HG02763 (cell line): ENCODE results near the gene RPRML.
"Not testable (repeated sequence)": the region's sequence is repeated elsewhere in the genome, so short reads cannot be mapped to it uniquely, and the experiment has no call there.

Experiments
- ATAC-seq: cut with Tn5 transposase; IDR thresholded peaks from one replicate; pipeline ENCODE4 v1.9.1; 2021; ENCODE audit warnings: mild to moderate bottlenecking, moderate library complexity; ENCODE audit not compliant: unreplicated experiment

Gene RPRML

DNA sequence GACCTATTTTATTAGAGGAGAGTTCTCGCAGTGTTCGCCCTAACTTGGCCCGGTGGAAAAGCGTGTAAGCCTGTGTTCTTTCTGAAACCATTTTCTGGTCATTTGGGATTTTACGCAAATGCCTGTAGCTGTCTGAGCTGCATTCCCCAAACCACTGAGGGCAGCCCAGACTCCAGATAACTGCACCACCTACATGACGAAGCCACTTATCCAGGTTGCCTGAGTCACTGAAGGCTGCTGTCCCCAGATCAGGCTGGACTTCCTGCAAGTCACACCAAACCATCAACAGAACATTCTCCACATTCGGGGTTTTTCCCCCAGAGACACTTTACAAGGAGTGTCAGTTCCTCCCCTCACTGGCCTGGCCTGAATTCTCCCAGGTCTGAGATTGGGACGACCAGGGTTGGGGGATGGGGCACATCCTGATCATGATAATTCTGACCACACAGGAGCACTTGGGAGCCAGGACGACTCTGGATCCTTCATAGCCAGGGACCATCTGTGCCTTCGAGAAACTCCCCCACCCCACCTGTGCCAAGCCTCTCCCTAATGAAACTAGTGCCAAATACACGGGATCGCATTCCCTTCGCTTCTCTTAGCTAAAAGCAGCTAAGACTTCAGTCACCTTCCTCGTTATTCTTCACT lies 2.3 kb downstream of the RPRML start:
- ATAC-seq, result no peak

DNA sequence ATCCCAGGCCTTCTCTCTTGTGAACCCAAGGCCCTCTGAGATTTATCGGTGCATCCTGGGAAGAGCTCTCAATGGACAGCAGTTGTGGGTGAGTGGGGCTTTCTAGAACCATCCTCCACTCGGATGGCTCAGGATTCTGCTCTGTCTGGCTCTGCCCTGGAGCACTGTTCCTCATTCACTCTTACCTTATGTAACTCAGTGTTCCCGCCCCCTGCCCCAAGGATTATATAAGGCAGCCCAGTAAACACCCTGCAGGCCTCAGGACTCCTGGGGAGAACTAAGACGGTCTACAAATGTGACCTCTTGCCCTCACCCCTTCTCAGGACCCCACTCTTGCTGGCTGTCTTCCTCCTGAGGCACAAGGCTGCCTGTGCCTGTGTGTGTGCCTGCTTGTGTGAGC lies 3.8 kb downstream of the RPRML start:
- no peak for ATAC-seq

DNA sequence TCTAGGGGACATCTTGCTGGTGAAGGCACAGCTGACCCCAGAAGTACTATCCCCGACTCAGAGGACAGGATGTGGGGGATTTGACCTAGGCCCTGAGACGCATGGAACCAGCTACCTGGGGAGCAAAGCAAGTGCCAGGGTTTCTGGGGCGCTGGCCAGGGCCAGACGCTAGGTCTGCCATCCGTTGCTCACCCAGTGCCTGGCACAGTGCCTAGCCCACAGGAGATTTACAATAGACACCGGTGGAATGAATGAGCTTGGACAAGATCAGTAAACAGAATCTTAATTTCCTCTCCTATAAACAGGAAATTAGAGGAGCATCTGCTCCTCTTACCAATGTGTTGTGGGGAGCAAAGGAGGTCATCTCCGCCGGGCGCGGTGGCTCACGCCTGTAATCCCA lies 5.0 kb downstream of the RPRML start:
- ATAC-seq, result no peak

DNA sequence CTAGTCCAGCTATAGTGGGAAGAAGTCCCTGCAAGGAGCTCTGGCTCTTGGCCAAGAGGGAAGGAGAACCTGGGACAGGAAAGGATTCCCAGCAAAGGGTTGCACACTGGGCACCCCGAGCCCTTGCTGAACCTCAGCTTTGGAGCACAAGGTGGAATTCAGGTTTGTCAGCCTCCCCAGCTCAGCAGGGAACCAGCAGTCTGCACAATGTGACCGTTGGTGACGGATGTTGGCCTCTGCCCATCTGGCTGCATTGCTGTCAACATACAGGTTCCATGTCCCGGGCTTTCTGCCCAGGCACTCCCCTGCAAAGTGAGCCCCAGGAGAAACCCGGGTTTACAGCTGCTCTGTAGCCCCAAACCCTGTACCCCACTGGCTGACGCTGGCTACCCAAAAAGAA lies 6.7 kb downstream of the RPRML start:
- ATAC-seq, result no peak

DNA sequence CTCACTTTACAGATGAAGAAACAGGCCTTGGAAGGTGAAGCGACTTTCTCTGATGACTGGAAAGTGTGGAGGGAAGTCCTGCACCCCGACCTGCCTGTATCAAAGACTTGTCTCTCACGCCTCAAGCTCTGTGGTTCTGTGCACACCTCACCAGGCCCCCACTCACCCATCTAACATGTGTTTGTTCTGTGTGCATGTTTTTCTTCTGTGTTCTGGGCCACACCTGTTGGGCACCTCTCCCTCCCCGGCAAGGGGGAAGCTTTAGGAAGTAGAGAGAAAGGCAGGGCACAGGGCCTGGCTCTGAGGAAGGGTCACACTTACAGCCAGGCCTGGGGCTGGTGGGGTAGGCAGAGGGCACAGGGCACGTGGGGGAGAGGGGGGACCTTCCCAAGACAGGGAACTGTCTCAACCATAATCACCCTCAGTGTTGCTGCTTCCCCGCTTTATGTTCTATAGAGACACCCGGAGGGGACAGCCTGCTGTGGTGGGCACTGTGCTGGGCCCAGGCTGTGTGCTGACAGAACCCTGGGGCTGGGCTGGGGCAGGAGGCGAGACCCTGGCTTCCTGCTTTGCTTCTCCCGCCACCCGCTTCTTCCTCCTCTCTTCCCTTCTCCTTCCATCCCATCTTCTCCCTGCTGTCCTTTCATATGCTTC lies 7.3 kb downstream of the RPRML start:
- ATAC-seq, result no peak

DNA sequence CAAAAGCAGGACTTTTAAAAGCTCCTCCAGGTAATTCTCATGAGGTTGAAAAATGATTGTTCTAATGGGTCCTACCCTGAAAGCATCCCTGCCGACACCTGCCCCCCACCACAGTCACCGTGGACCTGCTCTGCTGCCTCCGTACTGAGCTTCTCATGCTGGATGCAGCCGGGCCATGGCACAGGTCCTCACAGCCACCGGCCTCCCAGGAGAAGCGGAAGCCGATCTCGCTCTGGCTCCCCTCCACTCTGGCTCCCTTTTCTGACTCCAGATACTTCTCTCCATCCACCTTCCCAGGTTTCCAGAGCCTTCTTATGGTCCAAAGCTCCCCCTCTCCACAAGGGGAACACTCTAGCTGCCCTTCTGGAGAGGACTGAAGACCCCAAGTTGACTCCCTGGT lies 10.2 kb downstream of the RPRML start:
- no peak for ATAC-seq

DNA sequence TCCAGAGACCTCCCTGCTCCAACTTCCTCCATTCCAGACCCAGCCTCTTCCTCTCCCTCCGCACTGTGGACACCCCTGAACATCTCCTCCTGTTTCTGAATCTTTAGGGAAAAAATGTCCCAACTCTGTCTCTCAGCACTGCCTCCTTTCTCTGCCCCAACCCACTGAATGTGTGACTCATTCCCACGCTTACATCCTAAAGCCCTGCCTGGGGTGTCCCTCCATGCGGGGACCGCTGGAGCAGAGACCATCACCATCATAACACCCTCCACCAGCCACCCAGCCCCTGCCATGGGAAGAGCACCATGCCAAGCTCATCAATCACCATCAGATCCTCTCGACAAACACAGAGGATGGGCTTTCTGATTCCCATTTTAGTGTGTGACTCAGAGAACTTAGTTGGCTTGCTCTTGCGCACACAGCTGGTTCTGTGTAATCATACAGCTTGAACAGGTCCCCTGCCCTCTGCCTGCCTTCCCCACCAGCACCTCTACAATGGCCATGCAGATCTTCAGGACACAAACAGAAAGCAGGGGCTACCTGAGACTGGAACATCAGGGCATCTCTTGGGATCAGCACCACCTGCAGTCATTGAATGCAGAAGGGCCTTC lies 10.7 kb downstream of the RPRML start:
- ATAC-seq, result no peak

DNA sequence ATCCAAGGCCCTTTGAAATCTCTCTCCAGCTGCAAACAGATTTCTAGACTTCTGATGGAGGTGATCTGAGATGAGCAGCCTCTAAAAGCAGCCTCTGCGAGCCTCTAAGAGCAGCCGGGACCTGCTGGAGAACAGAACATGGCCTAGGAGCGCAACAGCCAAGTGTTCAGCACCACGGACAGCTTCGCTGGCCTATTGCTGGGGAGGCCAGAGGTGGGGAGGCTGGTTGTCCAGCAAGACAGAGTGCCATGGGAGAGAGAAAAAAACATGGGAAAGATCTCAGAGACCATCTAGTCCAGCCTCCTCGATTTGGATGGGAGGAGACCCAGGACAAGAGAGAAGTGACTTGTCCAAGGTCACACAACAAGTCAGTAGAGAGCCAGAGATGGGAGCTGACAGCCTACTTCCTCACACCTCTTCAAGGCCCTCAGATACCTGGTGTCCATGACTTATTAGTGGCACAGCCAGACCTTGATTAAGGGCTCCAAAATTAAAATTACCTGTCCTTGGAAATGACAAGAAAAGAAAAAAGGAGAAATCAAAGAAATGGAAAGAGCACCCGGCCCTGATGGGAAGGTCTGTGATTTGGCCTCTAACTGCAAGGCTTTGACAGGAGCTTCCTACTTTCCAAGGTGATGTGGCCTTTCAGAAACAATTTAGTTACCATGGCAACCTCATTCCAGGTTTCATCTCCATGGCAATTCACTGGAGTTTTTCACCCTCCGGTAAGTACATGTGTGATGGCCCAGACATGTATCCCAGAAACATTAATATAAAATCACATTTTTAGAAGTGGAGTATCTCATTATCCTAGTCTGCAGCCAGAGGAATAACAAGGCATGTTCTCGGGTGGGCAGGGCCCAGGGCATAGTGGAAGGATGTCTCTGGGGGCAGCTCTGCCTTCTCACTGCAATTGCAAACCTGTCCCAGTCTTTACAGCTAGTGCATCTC lies 14.5 kb downstream of the RPRML start:
- ATAC-seq, result no peak

DNA sequence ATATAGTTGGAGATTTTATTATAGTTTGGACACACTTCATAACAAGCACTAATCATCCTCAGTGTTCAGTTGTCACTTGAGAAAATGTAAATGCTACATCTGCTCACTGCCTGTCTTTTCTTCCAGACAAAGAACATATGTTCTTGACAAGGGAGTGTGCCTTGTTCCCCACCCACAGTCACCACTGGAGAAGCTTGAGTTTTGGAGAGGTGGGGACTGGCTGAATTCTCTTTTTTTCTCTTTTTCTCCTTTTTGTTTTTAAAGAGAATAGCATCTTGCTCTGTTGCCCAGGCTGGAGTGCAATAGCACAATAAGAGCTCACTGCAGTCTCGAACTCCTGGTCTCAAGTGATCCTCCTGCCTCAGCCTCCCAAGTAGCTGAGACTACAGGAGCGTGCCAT lies 15.5 kb downstream of the RPRML start:
- ATAC-seq, result no peak

DNA sequence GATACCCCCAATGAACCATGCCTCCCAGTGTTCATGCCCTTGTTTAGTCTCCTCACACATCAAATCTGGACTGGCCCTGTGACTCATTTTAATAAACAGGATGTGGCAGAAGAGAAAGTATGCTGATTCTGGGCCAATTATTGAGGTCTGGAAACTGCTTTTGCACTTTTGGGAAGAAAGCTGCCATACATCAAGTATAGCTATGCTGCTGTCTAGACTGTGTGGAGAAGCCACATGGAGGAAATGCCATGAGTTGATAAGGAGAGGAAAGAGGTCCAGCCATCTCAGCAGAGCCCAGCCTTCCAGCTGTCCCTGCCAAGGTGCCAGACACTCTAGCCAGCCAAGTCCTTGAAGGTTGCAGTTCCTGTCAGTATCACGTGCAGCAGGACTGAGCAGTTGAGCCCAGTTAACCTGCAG lies 16.7 kb downstream of the RPRML start:
- ATAC-seq, result no peak

DNA sequence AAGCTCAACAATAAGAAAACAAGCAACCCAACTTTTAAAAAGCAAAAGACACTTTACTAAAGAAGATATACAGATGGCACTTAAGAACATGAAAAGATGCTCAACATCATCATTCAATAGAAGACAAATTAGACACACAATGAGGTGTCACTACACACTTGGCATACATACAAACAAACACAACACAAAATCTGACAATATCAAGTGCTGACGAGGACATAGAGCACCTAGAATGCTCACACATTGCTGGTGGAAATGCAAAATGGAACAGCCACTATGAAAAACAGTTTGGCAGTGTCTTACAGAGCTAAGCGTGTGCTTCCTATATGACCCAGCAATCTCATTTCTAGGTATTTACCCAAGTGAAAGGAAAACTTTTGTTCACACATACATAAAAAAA lies 18.9 kb downstream of the RPRML start:
- no peak for ATAC-seq

DNA sequence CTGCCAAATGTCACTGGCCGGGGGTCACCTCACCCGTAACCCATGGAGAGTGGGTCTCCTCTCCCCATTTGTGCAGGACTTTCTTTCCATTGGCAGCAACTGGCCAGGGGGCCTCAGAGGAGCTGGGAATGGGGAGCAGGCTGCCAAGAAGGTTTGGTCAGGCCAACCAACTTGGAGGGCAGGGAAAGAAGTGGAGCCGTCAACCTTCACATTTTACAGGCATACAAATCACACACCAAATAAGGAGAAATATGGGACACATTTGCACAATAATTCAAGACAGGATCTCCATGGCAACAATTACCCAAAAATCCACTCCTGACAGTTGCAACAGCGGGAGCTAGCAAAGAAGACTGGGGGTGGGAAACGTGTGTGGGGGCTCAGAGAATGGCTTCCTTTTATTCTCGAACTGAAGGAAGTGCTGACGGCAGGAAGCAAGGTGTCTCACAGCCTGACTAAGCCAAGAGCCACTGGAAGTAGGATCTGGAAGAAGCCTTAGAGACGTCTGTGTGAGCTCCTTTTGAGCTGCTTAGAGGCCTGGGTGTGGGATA lies 20.9 kb downstream of the RPRML start:
- ATAC-seq, result no peak

DNA sequence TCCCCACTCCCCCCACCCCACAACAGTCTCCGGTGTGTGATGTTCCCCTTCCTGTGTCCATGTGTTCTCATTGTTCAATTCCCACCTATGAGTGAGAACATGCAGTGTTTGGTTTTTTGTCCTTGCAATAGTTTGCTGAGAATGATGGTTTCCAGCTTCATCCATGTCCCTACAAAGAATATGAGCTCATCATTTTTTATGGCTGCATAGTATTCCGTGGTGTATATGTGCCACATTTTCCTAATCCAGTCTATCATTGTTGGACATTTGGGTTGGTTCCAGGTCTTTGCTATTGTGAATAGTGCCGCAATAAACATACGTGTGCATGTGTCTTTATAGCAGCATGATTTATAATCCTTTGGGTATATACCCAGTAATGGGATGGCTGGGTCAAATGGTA lies 25.9 kb downstream of the RPRML start:
- not testable (repeated sequence) for ATAC-seq

DNA sequence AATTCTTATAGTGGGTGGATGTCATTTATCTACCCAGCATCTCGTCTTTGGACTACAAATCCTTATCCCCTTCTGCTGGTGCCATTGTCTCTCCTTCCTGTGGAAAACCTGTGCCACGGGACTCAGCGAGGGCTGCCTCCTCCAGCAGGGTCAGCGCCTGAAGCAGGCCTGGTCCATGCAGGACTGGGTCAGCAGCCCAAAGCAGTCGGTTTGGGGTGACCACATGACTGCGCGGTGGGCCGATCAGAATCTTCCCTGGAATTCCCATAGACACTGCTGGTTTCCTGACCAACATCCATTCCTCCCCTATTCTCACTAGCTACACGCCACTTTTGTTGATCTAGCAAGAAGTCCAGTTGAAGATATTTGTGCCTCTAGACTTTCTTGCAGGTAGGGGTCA lies 26.9 kb downstream of the RPRML start:
- ATAC-seq, result no peak

DNA sequence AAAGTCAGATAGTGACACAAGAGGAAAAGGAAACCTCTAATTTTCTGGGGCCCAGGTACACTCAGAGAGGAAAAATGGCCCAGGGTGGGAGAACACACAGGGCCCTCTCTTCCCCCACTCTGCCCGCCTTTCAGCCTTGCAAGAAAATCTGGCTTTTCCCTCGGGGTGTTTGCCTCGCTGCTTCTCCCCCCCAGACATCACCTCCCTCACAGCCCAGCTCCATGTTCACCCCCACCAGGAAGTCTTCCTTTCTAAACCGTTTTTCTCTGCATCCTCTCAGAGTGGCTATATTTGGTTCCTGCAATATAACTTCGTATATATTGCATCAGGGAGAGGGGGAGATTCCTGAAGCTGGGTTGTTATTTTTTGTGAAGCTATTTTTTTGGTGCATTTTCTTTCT lies 27.3 kb downstream of the RPRML start:
- ATAC-seq, result no peak

DNA sequence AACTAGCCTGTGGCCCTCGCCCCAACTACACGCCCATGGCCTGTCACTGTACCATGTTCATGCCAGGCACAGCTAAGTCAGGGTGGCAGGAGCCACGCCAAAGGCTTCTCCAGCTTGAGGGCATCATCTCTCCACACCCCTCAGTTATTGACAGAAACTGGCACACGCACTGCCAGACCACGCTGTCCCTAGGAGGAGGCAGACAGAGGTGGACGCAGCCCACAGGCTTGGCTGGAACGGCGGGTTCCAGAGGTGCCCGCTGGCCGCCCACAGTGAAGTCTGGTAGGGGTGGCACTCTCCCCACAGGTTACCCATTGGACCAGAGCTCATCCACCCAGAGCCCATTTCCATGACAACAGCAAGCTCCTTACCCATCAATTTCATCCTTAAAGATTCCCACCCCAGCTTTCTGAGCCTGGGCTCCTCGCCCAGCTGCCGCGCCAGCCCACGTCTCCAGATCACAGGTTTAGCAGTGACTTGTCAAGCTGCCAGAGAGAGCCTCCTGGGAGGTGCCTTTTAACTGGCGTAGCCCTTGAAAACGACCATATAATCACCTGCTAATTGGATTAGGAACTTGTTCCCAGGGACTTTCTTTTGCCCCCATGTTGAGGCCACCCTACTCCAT lies 27.9 kb downstream of the RPRML start:
- ATAC-seq, result no peak

DNA sequence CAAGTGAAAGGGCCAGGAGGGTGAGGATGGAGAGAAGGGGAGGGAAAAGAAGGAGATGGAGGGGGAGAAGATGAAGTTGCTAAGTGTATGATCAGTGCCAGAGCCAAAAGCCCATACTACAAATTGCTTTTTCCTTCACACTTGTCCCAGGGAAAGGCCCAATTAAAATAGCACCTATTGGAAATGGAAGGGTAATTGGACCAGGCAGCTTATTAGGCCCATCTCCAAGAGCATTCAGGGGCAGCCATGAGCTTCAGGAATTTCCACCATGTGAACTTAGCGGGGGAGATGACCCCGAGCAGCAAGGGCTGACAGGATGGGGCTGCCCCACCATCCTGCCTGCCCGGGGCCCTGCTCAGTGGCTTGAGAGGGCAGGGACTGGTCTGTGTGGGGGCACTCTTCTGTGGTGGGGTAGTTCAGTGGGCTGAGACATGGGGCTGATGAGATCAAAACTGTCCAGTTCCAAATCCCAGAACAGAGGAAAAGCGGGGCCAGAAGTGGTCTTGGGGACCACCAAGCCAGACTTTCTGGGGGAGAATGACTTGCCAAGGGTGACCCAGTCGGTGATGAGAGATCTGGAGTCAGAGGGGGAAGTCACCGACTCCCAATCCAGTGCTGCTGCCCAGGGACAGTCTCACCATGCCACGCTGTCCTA lies 28.6 kb downstream of the RPRML start:
- no peak for ATAC-seq

DNA sequence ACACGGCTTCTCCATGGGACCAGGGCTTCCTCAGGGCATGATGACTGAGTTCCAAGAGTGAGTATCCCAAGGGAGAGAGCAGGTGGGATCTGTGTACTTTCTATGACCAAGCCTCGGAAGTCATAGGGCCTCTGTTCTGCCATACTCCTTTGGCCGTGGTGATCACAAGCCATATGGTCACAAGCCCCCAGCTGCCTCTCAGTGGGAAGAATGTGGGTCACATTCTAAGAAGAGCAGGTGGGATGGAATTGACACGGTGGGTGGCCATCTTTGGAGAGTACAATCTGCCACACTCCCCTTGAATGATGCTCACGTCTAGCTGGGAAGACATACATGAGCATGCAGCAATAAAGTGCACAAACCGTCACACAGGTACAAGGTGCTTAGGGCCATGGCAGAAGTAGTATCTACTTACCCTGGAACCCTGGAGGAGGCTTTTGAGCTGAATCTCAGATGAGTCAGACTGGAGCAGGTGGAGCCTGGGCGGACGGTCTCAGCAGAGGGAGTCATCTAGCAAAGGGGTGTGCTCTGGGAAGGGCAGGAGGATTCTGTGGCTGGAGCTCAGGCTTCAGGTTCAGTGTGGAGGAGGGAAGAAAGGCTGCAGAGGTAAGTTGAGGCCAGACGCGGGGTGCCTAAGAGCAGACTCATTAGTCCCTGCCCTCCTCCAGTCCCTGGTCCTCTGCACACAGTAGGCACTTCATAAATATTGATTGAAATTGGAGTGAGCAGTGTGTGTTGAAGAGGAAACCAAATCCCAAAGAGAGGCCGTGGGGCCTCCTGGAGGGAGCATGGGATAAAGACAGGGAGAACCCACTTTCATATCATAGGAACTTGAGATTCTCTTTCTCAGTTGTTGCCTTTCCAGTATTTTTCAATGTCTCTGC lies 29.5 kb downstream of the RPRML start:
- no peak for ATAC-seq

DNA sequence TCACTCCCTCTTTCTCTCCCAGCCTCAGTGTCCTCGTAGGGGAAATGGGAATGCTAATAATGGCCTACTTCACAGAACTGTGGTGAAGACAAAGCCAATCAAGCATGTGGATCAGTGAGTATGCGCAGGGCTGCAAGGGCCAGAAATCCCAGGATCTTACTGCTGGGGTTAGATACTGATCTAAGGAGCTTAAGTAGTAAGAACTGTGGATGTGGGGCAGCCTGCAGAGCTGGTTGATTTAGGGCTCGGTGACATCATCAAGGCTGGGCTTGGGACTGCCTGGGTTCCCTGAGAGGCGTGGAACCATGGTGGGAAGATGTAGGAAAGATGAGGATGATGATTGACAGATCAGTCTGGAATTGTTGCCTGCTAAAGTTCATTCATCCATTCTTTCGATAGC lies 30.5 kb downstream of the RPRML start:
- no peak for ATAC-seq
